Testis (tissue), 2 donors: ENCODE measurements around the gene MYCN.

Source experiments
- CTCF ChIP-seq, 3 experiments: fragments of 450-650 bp in 2 of 3; fragments of 200-600 bp in 1 of 3; sonication (generic) in 1 of 3; IDR thresholded peaks; one replicate each; pipeline ENCODE4 v1.5.1; 2016 to 2019; ENCODE audit warnings: antibody characterized with exemption in 3 of 3, mild to moderate bottlenecking in 2 of 3, moderate library complexity in 1 of 3
- POLR2A ChIP-seq: fragments of 450-650 bp; IDR thresholded peaks from one replicate; pipeline ENCODE4 v1.6.1; 2017; ENCODE audit warnings: antibody characterized with exemption, mild to moderate bottlenecking, moderate library complexity

- TF ChIP-seq CTCF (IDR thresholded peaks at IDR 0.05) (no peak), POLR2A (no peak)
These were observed 21.5 kb upstream of the MYCN start for GRCh38 chr2:15918761-15919356.
